ENCODE measurements around the gene AMBRA1. TPM values are rescaled to one million over a fixed set of nuclear protein-coding genes. Genes with fewer than 3 reads are reported as not detected.
A peak's percentile ranks its signal among the peaks of the same experiment; 100 is the strongest.

AMBRA1 gene
- total RNA-seq, 2 donors from 2014 or later: 47.3 to 52.2 TPM

- H3K27ac Mint-ChIP-seq: no peak overlapping the region
- no peak overlapping the region for H3K4me3 Mint-ChIP-seq
- ATAC-seq (no peak), DNase-seq (no peak)
- peaks cover 3% of the 10 kb centered on the region for H3K4me1 Mint-ChIP-seq
- no peaks in the 10 kb centered on the region for H3K9me3 ChIP-seq (ENCODE audit: control insufficient read depth, low read length, poor library complexity, severe bottlenecking)
- no peaks in the 10 kb centered on the region for H3K27me3 Mint-ChIP-seq
- H3K36me3 Mint-ChIP-seq (ENCODE audit: low read depth): no peaks in the 10 kb centered on the region
These were observed 11.0 kb upstream of the AMBRA1 start for GRCh38 chr11:46604796-46605195.

GRCh38 chr11:46603704-46604308 lies 10.0 kb upstream of the AMBRA1 start:
- no peaks in the 10 kb centered on the region for H3K9me3 ChIP-seq (ENCODE audit: control insufficient read depth, low read length, poor library complexity, severe bottlenecking)
- Mint-ChIP-seq H3K36me3 (ENCODE audit: low read depth) (no peaks in the 10 kb centered on the region), H3K27me3 (no peaks in the 10 kb centered on the region), H3K4me1 (peaks cover 3% of the 10 kb centered on the region), H3K4me3 (no peak overlapping the region), H3K27ac (no peak overlapping the region)
- no peak for ATAC-seq
- no peak for DNase-seq

- no peak for ATAC-seq
- no peaks in the 10 kb centered on the region for H3K9me3 ChIP-seq (ENCODE audit: control insufficient read depth, low read length, poor library complexity, severe bottlenecking)
- Mint-ChIP-seq H3K4me3 (no peak overlapping the region), H3K27me3 (no peaks in the 10 kb centered on the region), H3K36me3 (ENCODE audit: low read depth) (no peaks in the 10 kb centered on the region), H3K27ac (no peak overlapping the region), H3K4me1 (no peaks in the 10 kb centered on the region)
- no peak for DNase-seq
These were observed 7.3 kb upstream of the AMBRA1 start for GRCh38 chr11:46601129-46601528.

GRCh38 chr11:46600194-46600960 lies 6.6 kb upstream of the AMBRA1 start:
- DNase-seq: no peak
- Mint-ChIP-seq H3K27ac (no peak overlapping the region), H3K36me3 (ENCODE audit: low read depth) (no peaks in the 10 kb centered on the region), H3K4me1 (no peaks in the 10 kb centered on the region), H3K4me3 (no peak overlapping the region), H3K27me3 (no peaks in the 10 kb centered on the region)
- H3K9me3 ChIP-seq (ENCODE audit: control insufficient read depth, low read length, poor library complexity, severe bottlenecking): no peaks in the 10 kb centered on the region
- no peak for ATAC-seq

- Mint-ChIP-seq H3K27me3 (no peaks in the 10 kb centered on the region), H3K36me3 (ENCODE audit: low read depth) (no peaks in the 10 kb centered on the region), H3K4me3 (no peak overlapping the region), H3K27ac (no peak overlapping the region), H3K4me1 (no peaks in the 10 kb centered on the region)
- no peak for ATAC-seq
- H3K9me3 ChIP-seq (ENCODE audit: control insufficient read depth, low read length, poor library complexity, severe bottlenecking): no peaks in the 10 kb centered on the region
- DNase-seq: no peak
These were observed 5.7 kb upstream of the AMBRA1 start for GRCh38 chr11:46599340-46600193.

- Mint-ChIP-seq H3K36me3 (ENCODE audit: low read depth) (peaks cover 2% of the 10 kb centered on the region), H3K27ac (peak overlapping the region; percentile 67), H3K4me3 (no peak overlapping the region), H3K4me1 (peaks cover 13% of the 10 kb centered on the region), H3K27me3 (no peaks in the 10 kb centered on the region)
- ATAC-seq (no peak), DNase-seq (no peak)
- no peaks in the 10 kb centered on the region for H3K9me3 ChIP-seq (ENCODE audit: control insufficient read depth, low read length, poor library complexity, severe bottlenecking)
These were observed 3.9 kb upstream of the AMBRA1 start for GRCh38 chr11:46597609-46598219.

- Mint-ChIP-seq H3K36me3 (ENCODE audit: low read depth) (peaks cover 2% of the 10 kb centered on the region), H3K4me1 (peaks cover 16% of the 10 kb centered on the region), H3K4me3 (no peak overlapping the region), H3K27me3 (no peaks in the 10 kb centered on the region), H3K27ac (peak overlapping the region; percentile 67)
- H3K9me3 ChIP-seq (ENCODE audit: control insufficient read depth, low read length, poor library complexity, severe bottlenecking): no peaks in the 10 kb centered on the region
- DNase-seq (no peak), ATAC-seq (no peak)
These were observed 3.3 kb upstream of the AMBRA1 start for GRCh38 chr11:46597155-46597554.

- no peaks in the 10 kb centered on the region for H3K9me3 ChIP-seq (ENCODE audit: control insufficient read depth, low read length, poor library complexity, severe bottlenecking)
- no peak overlapping the region for H3K4me3 Mint-ChIP-seq
These were observed 962 bp upstream of the AMBRA1 start for GRCh38 chr11:46594785-46595184.

GRCh38 chr11:46594374-46594700 lies 514 bp upstream of the AMBRA1 start:
- Mint-ChIP-seq H3K27ac (peak overlapping the region; percentile 95), H3K4me1 (peaks cover 27% of the 10 kb centered on the region), H3K4me3 (peak overlapping the region; percentile 97), H3K27me3 (no peaks in the 10 kb centered on the region), H3K36me3 (ENCODE audit: low read depth) (peaks cover 6% of the 10 kb centered on the region)
- DNase-seq: no peak
- H3K9me3 ChIP-seq (ENCODE audit: control insufficient read depth, low read length, poor library complexity, severe bottlenecking): no peaks in the 10 kb centered on the region
- ATAC-seq: no peak

More at GRCh38 chr11:46594785-46595184, 962 bp upstream of the AMBRA1 start:
- DNase-seq (no peak), ATAC-seq (no peak)
- peaks cover 26% of the 10 kb centered on the region for H3K4me1 Mint-ChIP-seq
- no peaks in the 10 kb centered on the region for H3K27me3 Mint-ChIP-seq
- no peak overlapping the region for H3K27ac Mint-ChIP-seq
- H3K36me3 Mint-ChIP-seq (ENCODE audit: low read depth): peaks cover 6% of the 10 kb centered on the region

GRCh38 chr11:46590740-46591605 lies 2.9 kb downstream of the AMBRA1 start:
- Mint-ChIP-seq H3K27me3 (no peaks in the 10 kb centered on the region), H3K4me3 (peak overlapping the region; percentile 75), H3K27ac (no peak overlapping the region), H3K4me1 (peaks cover 46% of the 10 kb centered on the region), H3K36me3 (ENCODE audit: low read depth) (peaks cover 8% of the 10 kb centered on the region)
- no peak for DNase-seq
- no peak for ATAC-seq
- H3K9me3 ChIP-seq (ENCODE audit: control insufficient read depth, low read length, poor library complexity, severe bottlenecking): no peaks in the 10 kb centered on the region

GRCh38 chr11:46588915-46589314 lies 4.9 kb downstream of the AMBRA1 start:
- no peak for DNase-seq
- no peaks in the 10 kb centered on the region for H3K27me3 Mint-ChIP-seq
- no peaks in the 10 kb centered on the region for H3K9me3 ChIP-seq (ENCODE audit: control insufficient read depth, low read length, poor library complexity, severe bottlenecking)
- peaks cover 8% of the 10 kb centered on the region for H3K36me3 Mint-ChIP-seq (ENCODE audit: low read depth)
- no peak overlapping the region for H3K27ac Mint-ChIP-seq
- peaks cover 44% of the 10 kb centered on the region for H3K4me1 Mint-ChIP-seq
- ATAC-seq: no peak
- no peak overlapping the region for H3K4me3 Mint-ChIP-seq

- Mint-ChIP-seq H3K4me1 (peaks cover 40% of the 10 kb centered on the region), H3K4me3 (no peak overlapping the region), H3K27ac (no peak overlapping the region), H3K27me3 (no peaks in the 10 kb centered on the region), H3K36me3 (ENCODE audit: low read depth) (peaks cover 6% of the 10 kb centered on the region)
- H3K9me3 ChIP-seq (ENCODE audit: control insufficient read depth, low read length, poor library complexity, severe bottlenecking): no peaks in the 10 kb centered on the region
- ATAC-seq: no peak
- no peak for DNase-seq
These were observed 5.7 kb downstream of the AMBRA1 start for GRCh38 chr11:46588131-46588530.
